ENCODE results near the gene RPL5.

The RPL5 gene

DNA sequence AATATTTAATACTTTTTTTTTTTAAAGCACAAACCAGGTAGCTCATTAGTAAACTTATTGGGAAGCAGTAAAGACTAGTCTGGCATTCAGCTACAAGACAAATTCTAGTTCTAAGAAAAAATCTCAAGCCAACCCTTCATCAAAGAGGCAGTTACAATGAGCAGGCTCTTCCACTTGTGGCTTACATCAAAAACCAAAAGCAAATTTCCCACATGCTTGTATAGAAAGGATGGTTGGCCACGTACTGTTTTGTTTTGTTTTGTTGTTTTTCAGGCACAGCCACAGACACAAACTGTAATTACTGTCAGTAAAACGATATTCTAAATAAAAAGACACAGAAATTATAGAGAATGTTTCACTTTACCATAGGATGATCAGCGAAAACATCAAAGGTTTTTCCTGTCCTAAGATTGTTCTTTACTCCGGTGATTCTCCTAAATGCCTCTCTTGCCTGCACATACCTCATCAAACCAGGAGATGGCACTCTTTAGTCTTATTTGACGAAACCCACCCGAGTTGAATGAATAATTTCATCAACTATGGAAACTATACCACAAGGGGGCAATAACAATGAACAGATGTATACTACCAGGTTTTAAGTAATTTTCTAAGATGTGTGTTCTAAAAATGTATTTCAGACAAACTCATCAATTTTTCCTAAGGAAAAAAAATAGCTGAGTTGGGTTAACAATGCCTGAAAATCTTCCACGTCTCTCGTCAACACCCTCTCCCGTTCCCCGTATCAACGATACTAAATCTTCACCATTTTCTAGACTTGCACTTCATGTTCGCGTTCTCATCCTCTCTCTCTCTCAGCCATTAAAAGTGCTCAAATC lies 26.9 kb downstream of the RPL5 start:
- DNase-seq, result peak; percentile 95

DNA sequence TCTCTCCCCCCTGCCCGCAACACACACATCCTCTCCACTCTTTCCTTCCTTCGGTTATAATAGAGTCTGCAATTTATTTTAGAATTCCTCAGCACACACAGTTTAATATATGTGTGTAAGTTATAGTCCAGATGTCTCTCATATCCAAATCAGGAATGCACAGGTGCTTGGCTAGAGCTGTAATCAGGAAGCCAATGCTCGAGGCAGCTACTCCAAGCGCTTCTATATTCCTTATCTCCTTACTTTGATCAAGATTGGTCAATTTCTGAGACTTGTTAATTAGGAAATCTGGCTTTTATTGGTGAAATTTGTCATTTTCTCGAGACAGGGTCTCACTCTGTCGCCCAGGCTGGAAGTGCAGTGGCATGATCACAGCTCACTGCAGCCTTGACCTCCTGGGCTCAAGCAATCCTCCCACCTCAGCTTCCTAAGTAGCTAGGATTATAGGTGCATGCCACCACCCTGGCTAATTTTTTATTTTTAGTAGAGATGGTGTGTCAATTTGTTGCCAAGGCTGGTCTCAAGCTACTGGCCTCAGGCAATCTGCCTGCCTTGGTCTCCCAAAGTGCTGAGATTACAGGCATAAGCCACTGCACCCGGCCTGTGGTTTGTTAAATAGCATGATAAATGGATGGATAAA lies 27.7 kb downstream of the RPL5 start:
- no peak for DNase-seq

DNA sequence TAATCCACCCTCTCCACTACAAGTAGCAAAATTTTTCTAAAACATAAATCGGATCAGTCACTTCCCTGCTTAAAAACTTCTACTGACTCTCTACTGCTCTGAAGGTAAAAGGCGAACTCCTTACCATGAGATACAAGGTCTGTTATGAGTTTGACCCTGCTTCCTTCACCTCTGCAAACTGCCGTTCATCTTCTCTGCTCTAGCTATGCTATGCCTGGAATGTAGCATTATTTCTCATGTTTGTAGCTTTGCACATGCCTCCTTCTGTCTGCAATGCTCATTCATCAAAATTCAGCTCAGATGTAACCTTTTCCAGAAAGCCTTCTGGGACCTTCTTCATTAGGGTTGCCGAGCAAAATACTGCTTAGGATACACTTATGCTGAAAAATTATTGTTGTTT lies 30.8 kb downstream of the RPL5 start:
- no peak for DNase-seq

DNA sequence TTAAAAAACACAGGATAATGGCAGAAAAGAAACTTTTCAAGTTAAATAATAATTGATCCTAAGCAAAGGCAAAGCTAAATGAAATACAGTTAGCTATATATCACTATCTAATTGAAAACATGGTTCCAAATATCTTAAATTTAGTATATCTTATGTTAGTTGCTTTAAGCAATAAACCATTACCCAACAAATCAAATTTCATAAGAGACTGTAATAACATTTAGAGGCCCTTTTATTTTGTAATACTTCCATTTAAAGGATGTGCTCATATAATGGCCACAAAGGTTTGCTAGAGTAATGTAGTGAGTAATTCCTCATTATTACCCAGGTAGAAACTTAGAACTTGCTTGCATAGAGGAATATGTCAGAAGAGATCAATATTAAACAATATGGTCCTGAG lies 32.3 kb downstream of the RPL5 start:
- DNase-seq, result no peak

DNA sequence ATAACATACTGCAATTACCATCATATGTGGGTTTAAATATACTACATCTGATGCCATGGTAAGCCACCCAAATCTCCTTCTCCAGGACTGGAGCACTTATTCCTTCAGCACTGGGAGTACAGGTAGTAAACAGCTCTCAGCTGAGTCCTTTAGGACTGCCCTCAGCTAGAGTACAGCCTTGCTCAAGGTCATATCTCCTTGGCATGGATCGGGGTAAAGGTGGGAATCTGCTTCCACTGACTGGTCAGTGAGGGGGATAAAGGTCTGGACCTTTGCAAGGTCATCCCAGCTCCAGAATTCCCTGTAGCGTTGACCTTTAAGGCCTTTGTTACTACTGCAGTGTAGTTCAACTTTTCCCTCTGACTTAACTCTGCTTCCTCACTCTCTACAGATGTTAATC lies 38.8 kb downstream of the RPL5 start:
- no peak for DNase-seq

DNA sequence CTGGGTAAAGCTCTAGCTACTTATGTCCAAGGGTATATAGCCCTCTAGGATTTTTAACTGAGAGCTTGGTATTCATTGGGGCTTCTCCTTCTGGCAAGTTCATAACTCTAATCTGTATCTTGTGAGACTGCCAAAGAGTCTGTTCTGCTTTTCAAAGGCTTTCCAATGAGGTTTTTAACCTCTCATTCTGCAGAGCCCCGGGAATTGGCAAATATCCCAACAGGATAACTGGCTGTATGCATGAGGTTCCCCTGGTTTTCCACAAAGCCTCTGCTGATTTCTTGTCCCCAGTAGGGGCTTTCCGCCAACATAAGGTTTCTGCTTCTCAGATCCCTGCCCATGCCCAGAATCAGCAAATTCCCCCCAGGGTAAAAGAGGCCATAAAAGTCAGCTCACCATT lies 40.9 kb downstream of the RPL5 start:
- no peak for DNase-seq

DNA sequence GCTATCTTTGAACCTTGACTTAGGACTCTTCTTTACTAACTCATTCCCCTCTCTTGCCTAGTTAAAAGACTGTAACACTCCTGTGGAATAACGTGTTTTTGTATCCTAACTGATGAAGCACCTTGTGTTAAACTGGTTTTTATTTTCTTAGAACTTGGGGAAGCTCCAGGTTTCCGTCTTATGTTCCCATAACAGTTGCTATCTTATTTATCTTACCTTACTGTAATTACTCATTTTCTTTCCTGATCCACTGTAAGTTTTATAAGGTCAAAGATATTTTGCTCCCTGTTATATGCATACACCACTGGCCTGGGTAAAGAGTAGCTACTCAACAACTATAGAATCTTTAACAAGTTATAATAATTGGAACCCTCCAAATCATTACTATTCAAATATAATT lies 43.1 kb downstream of the RPL5 start:
- DNase-seq, result no peak

DNA sequence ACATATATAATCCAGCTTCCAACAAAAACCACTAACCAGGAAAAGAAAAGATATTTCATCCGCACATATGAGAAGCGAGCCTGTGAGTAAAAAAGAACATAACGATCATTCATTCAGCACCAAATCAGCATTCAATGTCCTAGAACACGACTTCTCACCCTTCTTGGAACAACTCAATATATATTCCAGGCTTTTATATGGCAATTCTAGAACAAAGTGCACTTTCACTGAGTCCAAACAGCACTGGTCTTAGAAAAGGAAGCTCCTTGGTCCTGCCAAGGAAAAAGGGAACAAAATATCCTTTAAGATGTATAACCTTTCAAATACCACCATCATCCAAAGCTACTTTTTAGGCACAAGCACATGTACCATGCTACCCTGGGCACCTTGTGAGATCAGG lies 44.5 kb downstream of the RPL5 start:
- DNase-seq, result no peak

DNA sequence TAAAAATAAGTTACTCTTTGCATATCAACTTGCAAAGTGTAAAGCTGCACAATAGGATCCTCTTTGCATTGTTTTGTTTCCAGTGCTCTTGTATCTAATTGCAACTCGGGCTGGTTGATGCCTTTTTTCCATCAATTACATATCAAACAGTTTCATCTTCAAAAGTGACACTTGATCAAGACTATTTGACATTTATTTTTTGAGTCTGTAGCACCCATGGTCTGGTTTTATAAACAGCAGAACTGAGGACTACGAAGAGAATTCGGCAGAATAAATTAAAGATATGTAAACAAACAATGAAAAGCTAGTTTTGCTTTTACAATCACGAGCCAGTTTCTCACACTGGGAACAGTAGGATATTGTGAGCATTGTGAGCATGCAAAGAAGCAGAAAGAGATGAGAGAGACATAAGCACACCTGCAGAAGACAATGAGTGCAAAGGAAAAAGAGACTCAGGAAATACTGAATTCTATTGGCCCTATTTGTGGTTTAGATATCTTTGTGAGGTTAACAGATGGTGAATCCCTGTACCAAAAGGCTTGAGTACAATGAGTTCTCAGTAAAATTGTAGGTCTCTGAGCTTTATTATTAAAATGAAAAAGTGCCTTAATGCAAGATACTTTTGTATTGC lies 45.4 kb downstream of the RPL5 start:
- DNase-seq, result no peak

DNA sequence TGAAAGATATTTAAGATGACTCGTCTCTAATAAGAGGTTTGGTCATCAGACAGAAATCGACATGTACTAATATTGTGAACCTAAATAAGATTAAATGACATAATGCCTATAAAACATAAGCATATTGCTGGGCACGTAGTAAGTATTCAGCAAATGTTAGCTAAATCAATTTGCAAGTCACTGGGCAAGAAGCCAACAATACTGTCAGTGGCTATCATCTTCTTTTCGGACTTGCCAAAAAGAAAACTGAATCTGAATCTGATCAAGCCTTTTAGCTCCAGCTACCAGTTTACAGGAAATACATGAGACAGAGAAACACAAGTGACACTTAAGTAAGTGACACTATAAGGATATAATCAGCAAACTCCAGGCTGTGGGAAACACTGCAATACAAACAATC lies 46.0 kb downstream of the RPL5 start:
- DNase-seq, result peak; percentile 20

DNA sequence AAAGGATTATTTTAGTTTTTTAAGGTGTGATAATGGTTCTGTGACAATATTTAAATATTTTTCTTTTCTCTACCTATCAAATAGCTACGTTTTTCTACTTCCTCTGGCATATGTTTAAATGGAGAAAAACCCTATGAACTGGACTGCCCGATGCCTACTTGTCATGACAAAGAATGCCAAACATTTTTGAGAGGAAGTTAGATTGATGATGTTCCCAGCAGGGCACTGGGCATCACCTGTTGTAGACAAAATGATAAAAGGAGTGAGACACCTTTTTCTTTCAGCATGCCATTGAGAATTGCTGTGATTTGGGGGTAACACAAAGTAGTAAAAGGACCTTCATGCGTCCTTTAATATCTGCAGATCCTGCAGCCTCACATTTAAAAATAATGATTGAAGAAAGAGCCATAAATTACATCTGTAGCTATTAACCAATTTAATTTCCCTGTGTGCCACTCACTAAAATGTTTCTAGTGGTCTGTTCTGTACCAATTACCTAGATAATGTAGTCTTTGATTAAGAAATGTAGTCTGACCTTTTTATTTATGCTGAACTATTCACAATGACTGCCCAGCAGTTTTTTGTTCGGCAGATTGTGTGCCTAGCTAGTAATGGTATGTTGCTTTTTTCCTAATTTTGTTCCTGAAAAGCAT lies 47.6 kb downstream of the RPL5 start:
- no peak for DNase-seq

DNA sequence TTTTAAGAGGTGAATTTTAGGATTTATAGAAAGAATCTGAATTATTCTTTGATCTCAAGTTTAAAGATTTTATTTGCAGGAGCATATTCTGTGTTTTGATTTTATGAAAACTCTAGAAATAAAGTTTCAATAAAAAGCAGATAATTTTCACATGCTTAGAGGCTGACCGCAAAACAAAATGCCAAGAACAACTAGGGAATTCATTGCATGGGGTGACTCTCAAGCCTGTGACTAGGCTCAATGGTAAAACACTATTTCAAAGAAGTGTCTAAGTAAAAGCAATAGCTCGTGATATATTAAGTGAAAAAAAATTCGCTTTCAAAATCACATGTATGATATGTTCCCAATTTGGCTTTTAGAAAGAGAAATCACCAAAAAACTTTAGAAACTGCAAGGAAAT lies 49.6 kb downstream of the RPL5 start:
- DNase-seq, result no peak

DNA sequence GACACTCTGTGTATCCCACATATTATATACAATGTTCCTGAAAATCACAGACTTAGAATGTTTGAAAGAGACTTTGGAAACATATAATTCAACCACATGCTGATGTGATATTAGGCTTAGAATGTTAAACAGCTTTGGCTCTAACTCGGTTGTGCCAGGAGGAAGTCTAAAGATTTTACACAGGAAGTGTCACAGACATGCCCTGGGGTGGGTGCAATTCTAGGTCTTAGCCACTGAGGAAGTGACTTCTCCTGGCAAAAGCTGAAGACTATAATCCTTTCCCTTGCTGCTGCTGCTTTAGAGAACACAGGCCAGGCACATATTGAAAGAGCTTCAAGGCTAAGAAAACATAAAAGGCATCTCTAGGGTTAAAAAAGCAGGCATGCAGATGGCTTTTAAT lies 51.0 kb downstream of the RPL5 start:
- DNase-seq, result peak; percentile 55

DNA sequence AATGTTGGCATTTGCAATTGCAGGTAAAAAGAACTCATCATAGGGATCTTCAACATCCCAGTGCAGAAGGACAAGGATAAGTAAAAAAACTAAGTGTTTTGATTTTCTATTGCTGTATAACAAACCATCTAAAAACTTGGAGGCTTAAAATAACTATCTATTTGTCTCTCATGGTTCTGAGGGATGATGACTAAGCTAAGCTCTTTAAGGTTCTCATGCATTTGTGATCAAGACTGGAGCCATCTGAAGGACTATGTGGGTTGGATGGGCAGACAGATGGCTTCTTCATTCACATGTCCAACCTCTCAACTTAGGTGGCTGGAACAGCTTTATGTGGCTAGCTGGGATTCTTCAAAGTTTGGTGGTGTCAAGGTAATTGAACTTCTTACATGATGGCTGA lies 51.5 kb downstream of the RPL5 start:
- no peak for DNase-seq

DNA sequence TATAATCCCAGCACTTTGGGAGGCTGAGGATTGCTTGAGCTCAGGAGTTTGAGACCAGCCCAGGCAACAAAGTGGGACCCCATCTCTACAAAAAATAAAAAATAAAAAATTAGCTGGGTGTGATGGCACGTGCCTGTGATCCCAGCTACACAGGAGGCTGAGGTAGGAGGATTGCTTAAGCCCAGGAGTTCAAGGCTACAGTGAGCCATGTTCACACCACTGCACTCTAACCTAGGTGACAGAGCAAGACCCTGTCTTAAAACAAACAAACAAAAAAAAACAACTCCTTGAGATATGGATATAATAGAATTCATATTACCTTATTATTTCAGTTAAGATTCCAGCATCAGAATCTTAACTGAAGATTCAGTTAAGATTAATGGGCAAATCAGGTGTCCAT lies 52.4 kb downstream of the RPL5 start:
- no peak for DNase-seq

DNA sequence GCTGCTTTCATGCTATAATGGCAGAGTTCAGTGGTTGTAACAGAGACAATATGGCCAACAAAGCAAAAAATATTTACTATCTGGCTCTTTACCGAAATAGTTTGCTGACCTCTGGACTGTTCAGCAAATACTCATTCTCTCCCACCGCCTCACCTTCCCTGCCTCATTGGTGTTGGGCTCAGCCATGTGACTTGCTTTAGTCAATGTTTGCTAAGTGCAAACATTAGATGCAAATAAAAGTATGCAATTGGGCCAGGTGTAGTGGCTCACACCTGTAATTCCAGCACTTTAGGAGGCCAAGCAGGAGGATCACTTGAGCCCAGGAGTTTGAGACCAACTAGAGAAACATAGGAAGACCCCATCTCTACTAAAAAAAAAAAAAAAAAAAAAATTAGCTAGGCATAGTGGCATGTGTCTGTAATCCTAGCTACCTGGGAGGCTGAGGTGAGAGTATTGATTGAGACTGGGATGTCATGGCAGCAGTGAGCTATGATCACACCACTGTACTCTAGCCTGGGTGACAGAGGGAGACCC lies 55.1 kb downstream of the RPL5 start:
- no peak for DNase-seq

DNA sequence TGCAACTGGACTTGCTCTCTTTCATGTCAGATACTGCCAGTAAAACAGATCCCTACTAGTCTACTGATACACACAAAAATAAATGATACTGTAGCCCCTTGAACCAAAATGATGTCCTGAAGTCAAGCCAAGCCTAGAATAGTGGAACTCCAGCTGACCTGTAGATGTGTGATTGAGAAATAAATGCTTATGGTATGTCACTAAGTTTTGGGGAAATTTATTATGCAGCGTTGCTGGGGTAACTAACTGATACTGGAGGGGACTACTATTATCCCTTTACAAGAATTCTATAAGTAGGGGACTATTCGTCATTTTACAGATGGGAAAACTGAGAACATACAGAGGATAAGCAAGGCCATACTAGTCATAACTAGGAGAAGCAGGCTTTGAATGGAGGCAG lies 55.6 kb downstream of the RPL5 start:
- DNase-seq, result no peak
